GM19025 (cell line): ENCODE results near the gene ATP5F1B.

Source experiments
- ATAC-seq: cut with Tn5 transposase; IDR thresholded peaks from one replicate; pipeline ENCODE4 v1.9.1; 2021; ENCODE audit warnings: mild to moderate bottlenecking, low read depth, moderate library complexity; ENCODE audit not compliant: unreplicated experiment

Gene ATP5F1B

GRCh38 chr12:56628671-56629458, 16.9 kb downstream of the ATP5F1B start:
- ATAC-seq, result no peak

- ATAC-seq, result no peak
These were observed 19.1 kb downstream of the ATP5F1B start for GRCh38 chr12:56626701-56627100.

GRCh38 chr12:56622535-56622934, 23.2 kb downstream of the ATP5F1B start:
- ATAC-seq, result no peak

- ATAC-seq, result no peak
These were observed 28.9 kb downstream of the ATP5F1B start for GRCh38 chr12:56616925-56617324.

GRCh38 chr12:56616244-56616643, 29.5 kb downstream of the ATP5F1B start:
- no peak for ATAC-seq

- ATAC-seq, result no peak
These were observed 31.2 kb downstream of the ATP5F1B start for GRCh38 chr12:56614627-56615026.

GRCh38 chr12:56604355-56604754, 41.4 kb downstream of the ATP5F1B start:
- ATAC-seq, result no peak

- ATAC-seq, result no peak
These were observed 43.5 kb downstream of the ATP5F1B start for GRCh38 chr12:56602239-56602638.

GRCh38 chr12:56601503-56601902, 44.3 kb downstream of the ATP5F1B start:
- no peak for ATAC-seq

- ATAC-seq, result no peak
These were observed 45.0 kb downstream of the ATP5F1B start for GRCh38 chr12:56600753-56601152.

GRCh38 chr12:56599797-56600196, 46.0 kb downstream of the ATP5F1B start:
- ATAC-seq, result no peak

GRCh38 chr12:56599041-56599440, 46.7 kb downstream of the ATP5F1B start:
- no peak for ATAC-seq

GRCh38 chr12:56596815-56597214, 49.0 kb downstream of the ATP5F1B start:
- no peak for ATAC-seq

GRCh38 chr12:56593909-56594621, 51.7 kb downstream of the ATP5F1B start:
- ATAC-seq, result peak; percentile 48

GRCh38 chr12:56591961-56592360, 53.8 kb downstream of the ATP5F1B start:
- ATAC-seq, result no peak

- no peak for ATAC-seq
These were observed 54.7 kb downstream of the ATP5F1B start for GRCh38 chr12:56591126-56591525.

- no peak for ATAC-seq
These were observed 55.5 kb downstream of the ATP5F1B start for GRCh38 chr12:56590237-56590830.

GRCh38 chr12:56589783-56590182, 56.0 kb downstream of the ATP5F1B start:
- no peak for ATAC-seq
